Vagina (tissue), 2 donors: ENCODE data around the gene TTC28. TPM values are rescaled to one million over a fixed set of nuclear protein-coding genes. Genes with fewer than 3 reads are reported as not detected.

Experiments used
- DNase-seq, 2 donors: peaks; one replicate each; pipeline ENCODE4 v3.0.0-alpha.2; 2017; ENCODE audit errors: extremely low spot score in 2 of 2
- H3K27ac ChIP-seq: fragments of 200-600 bp; sonication (generic); one replicate; pipeline ENCODE4 v1.5.1; 2019
- H3K27me3 ChIP-seq: fragments of 200-600 bp; sonication (generic); one replicate; pipeline ENCODE4 v1.5.1; 2019
- H3K36me3 ChIP-seq, 2 donors: fragments of 200-600 bp; sonication (generic); one replicate each; pipeline ENCODE4 v1.5.1; 2017 to 2019
- H3K4me1 ChIP-seq: fragments of 200-600 bp; sonication (generic); one replicate; pipeline ENCODE4 v1.5.1; 2019
- H3K4me3 ChIP-seq, 2 donors: fragments of 200-600 bp; sonication (generic); 1 replicate in 1 of 2; 2 replicates in 1 of 2; pipeline ENCODE4 v1.5.1; 2016 to 2019
- H3K9me3 ChIP-seq: fragments of 200-600 bp; sonication (generic); one replicate; pipeline ENCODE4 v1.5.1; 2019
- POLR2A ChIP-seq, 2 donors: fragments of 450-650 bp; IDR thresholded peaks; one replicate each; pipeline ENCODE4 v1.6.1; 2017; ENCODE audit warnings: antibody characterized with exemption in 2 of 2, mild to moderate bottlenecking in 2 of 2, moderate library complexity in 2 of 2
- POLR2AphosphoS5 ChIP-seq, 2 donors: sonication (generic); formaldehyde crosslinking; IDR thresholded peaks; one replicate each; pipeline ENCODE4 v1.9.0; 2017; ENCODE audit warnings: antibody characterized with exemption in 2 of 2, mild to moderate bottlenecking in 2 of 2, low read depth in 1 of 2; ENCODE audit not compliant: insufficient read depth in 1 of 2
- intact Hi-C: fragments of 100-400 bp; cut with DNase I; formaldehyde crosslinking; loops from one replicate; pipeline ENCODE4 v1.15.1; 2023
- total RNA-seq: library from RNA; depleted of rRNA; stranded (reverse); fragments of >200 nt; gene quantifications from one replicate; pipeline ENCODE4 v1.2.3, GENCODE V29; 2016
- TF ChIP-seq, protein P1 (sequence below), 3 experiments: fragments of 450-650 bp in 2 of 3; fragments of 200-600 bp in 1 of 3; sonication (generic) in 1 of 3; IDR thresholded peaks; one replicate each; pipeline ENCODE4 v1.5.1; 2017 to 2019; ENCODE audit warnings: antibody characterized with exemption in 3 of 3, mild to moderate bottlenecking in 2 of 3, moderate library complexity in 2 of 3

TTC28 gene
- total RNA-seq, 1 donor from 2014 or later, result 41.7 TPM

DNA sequence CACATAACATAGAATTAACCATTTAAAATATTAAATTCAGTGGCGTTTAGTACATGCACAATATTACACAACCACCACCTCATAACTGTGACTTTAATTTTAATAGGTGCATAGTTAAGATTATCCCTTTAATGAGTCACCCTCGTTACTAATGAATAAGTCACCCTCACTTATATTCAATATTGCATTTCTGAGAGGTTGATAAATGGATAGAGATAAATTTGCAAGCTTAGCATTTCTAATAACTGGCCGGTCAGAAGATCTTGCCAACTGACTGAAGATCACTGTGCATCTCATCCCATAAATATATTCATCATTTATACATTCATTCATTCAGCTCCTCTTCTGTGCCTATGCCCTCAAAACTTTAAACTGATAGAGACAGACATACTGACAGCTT is 243.7 kb downstream of the TTC28 start:
- intact Hi-C loops, result no loop called here
- H3K27ac ChIP-seq, result no peak overlapping the region
- H3K4me3 ChIP-seq, result no peak overlapping the region
- TF ChIP-seq, protein P1, sequence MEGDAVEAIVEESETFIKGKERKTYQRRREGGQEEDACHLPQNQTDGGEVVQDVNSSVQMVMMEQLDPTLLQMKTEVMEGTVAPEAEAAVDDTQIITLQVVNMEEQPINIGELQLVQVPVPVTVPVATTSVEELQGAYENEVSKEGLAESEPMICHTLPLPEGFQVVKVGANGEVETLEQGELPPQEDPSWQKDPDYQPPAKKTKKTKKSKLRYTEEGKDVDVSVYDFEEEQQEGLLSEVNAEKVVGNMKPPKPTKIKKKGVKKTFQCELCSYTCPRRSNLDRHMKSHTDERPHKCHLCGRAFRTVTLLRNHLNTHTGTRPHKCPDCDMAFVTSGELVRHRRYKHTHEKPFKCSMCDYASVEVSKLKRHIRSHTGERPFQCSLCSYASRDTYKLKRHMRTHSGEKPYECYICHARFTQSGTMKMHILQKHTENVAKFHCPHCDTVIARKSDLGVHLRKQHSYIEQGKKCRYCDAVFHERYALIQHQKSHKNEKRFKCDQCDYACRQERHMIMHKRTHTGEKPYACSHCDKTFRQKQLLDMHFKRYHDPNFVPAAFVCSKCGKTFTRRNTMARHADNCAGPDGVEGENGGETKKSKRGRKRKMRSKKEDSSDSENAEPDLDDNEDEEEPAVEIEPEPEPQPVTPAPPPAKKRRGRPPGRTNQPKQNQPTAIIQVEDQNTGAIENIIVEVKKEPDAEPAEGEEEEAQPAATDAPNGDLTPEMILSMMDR (IDR thresholded peaks at IDR 0.05), result no peak
- no peak for TF ChIP-seq POLR2AphosphoS5 (IDR thresholded peaks at IDR 0.05; ENCODE audit: insufficient read depth in 1 of 2, low read depth in 1 of 2)
- no peak for TF ChIP-seq POLR2A (IDR thresholded peaks at IDR 0.05)
- no peak for DNase-seq
- H3K27me3 ChIP-seq, result no peaks in the 10 kb centered on the region
- peaks cover 45% of the 10 kb centered on the region for H3K4me1 ChIP-seq
- H3K9me3 ChIP-seq, result no peaks in the 10 kb centered on the region
- H3K36me3 ChIP-seq, result no peaks in the 10 kb centered on the region

DNA sequence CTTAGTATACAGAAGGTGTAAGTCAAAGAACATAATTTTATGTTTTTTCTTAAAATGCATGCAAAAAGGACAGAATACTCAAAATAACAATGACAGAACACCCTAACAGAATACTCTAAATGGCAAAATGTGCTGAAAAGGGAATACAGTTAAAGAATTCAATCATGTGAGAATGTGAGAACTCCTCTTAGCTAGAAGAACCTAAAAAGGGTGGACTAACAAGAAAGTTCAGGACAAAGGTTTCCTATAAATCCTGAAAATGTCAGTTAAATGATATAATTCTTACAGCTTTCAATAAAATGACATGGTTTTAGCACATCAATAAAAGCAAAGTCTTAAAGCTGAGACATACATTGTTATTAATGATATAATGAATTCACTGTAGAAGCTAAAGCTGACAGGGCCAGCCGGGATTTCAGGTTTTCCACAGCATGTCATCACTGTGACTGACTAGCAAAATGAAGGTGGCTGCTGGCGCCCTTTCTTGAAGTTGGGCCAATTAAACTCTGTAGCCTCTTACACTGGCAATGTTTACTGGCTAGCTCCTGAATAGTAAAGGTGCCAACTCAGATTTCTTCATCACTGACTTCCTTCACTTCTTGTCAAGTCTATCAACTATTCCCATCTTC is 244.4 kb downstream of the TTC28 start:
- Histone ChIP-seq H3K9me3 (no peaks in the 10 kb centered on the region), H3K27me3 (no peaks in the 10 kb centered on the region), H3K27ac (no peak overlapping the region), H3K36me3 (no peaks in the 10 kb centered on the region), H3K4me1 (peaks cover 45% of the 10 kb centered on the region), H3K4me3 (no peak overlapping the region)
- DNase-seq, result no peak
- TF ChIP-seq POLR2A (IDR thresholded peaks at IDR 0.05) (no peak), POLR2AphosphoS5 (IDR thresholded peaks at IDR 0.05; ENCODE audit: insufficient read depth in 1 of 2, low read depth in 1 of 2) (no peak)
- TF ChIP-seq, protein P1 (IDR thresholded peaks at IDR 0.05), result no peak
- intact Hi-C loops, result no loop called here

DNA sequence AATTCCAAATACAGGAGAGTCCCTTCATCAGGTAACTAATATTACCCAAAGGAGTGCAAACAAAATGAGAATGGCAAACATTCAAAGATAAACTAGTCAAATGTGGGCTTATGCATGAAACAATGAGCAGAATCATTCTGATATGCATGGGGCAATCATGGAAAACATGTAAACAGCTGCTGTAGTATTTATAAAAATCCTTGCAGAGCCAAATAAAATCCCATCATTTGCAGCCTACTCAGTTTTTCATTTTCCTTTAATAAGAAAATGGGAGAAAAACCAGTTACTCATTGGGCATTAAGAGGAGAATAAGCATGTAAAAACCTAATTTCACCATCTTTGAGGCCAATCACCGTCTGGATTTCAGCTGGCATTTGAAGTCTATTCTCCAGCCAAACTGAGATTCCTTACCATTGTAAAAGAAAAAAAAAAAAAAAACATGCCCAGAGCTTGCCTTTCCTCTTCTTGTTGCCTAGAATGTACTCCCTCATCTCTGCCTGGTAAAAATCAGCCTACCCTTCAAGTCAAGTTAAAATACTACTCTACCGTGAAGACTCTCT is 249.1 kb downstream of the TTC28 start:
- no peak for DNase-seq
- Histone ChIP-seq H3K9me3 (no peaks in the 10 kb centered on the region), H3K27me3 (no peaks in the 10 kb centered on the region), H3K4me3 (no peak overlapping the region), H3K36me3 (no peaks in the 10 kb centered on the region), H3K27ac (no peak overlapping the region), H3K4me1 (peaks cover 19% of the 10 kb centered on the region)
- intact Hi-C loops, result no loop called here
- TF ChIP-seq, protein P1 (IDR thresholded peaks at IDR 0.05), result no peak
- TF ChIP-seq POLR2A (IDR thresholded peaks at IDR 0.05) (no peak), POLR2AphosphoS5 (IDR thresholded peaks at IDR 0.05; ENCODE audit: insufficient read depth in 1 of 2, low read depth in 1 of 2) (no peak)

DNA sequence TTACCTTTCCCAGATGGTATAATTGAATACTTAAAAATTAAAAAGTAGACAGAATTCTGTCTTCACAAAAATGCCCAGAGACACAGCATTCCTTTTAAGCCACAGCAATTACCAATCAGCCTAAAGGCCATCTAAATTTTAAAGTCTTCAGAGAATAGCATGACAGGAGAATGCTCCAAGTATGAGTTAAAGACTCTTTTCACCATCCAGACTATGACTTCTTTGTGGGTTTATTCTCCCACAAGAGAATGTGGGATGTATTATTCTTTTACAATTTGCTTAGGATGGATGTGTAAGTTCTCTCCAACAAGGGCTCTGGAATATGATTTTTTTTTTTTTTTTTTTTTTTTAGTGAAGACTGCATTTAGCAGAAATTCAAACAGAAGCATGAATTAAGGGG is 249.9 kb downstream of the TTC28 start:
- no peak for DNase-seq
- Histone ChIP-seq H3K9me3 (no peaks in the 10 kb centered on the region), H3K4me1 (peaks cover 19% of the 10 kb centered on the region), H3K27ac (no peak overlapping the region), H3K4me3 (no peak overlapping the region), H3K27me3 (no peaks in the 10 kb centered on the region), H3K36me3 (no peaks in the 10 kb centered on the region)
- intact Hi-C loops, result loop anchor here (10.0 kb wide), 1 partner anchor 935 kb away; no protein-coding TSS in a partner anchor
- TF ChIP-seq, protein P1 (IDR thresholded peaks at IDR 0.05), result no peak
- TF ChIP-seq POLR2AphosphoS5 (IDR thresholded peaks at IDR 0.05; ENCODE audit: insufficient read depth in 1 of 2, low read depth in 1 of 2) (no peak), POLR2A (IDR thresholded peaks at IDR 0.05) (no peak)

DNA sequence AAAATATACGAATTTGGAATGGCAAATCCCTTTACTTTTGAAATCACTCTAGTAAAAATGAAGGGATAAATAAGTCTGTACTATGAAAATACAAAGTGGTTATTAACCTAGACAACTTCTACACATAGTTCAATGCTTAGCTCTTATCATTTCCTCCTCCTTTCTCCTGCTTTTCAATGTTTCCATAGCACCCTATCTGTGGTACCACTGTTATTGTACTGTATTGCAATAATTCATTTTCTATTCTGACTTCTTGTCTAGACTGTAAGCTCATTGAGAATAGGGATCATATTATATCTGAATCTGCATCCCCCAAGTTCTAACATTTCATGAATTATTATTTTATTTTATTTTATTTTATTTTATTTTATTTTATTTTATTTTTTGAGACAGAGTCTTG is 251.4 kb downstream of the TTC28 start:
- no peaks in the 10 kb centered on the region for H3K9me3 ChIP-seq
- peaks cover 21% of the 10 kb centered on the region for H3K4me1 ChIP-seq
- DNase-seq, result no peak
- intact Hi-C loops, result loop anchor here (10.0 kb wide), 1 partner anchor 937 kb away; no protein-coding TSS in a partner anchor
- H3K27ac ChIP-seq, result no peak overlapping the region
- H3K27me3 ChIP-seq, result no peaks in the 10 kb centered on the region
- TF ChIP-seq POLR2A (IDR thresholded peaks at IDR 0.05), result no peak
- TF ChIP-seq POLR2AphosphoS5 (IDR thresholded peaks at IDR 0.05; ENCODE audit: insufficient read depth in 1 of 2, low read depth in 1 of 2), result no peak
- no peaks in the 10 kb centered on the region for H3K36me3 ChIP-seq
- no peak overlapping the region for H3K4me3 ChIP-seq
